Activated CD4-positive, CD25-positive, alpha-beta regulatory T cell (primary cell): ENCODE data around the gene GAPDH.
"Not testable (repeated sequence)": the region's sequence is repeated elsewhere in the genome, so short reads cannot be mapped to it uniquely, and the experiment has no call there.

Experiments
- DNase-seq, 4 experiments: peaks; one replicate each; lab custom pipeline; 2025; lab: John Stamatoyannopoulos, UW

Gene GAPDH

DNA sequence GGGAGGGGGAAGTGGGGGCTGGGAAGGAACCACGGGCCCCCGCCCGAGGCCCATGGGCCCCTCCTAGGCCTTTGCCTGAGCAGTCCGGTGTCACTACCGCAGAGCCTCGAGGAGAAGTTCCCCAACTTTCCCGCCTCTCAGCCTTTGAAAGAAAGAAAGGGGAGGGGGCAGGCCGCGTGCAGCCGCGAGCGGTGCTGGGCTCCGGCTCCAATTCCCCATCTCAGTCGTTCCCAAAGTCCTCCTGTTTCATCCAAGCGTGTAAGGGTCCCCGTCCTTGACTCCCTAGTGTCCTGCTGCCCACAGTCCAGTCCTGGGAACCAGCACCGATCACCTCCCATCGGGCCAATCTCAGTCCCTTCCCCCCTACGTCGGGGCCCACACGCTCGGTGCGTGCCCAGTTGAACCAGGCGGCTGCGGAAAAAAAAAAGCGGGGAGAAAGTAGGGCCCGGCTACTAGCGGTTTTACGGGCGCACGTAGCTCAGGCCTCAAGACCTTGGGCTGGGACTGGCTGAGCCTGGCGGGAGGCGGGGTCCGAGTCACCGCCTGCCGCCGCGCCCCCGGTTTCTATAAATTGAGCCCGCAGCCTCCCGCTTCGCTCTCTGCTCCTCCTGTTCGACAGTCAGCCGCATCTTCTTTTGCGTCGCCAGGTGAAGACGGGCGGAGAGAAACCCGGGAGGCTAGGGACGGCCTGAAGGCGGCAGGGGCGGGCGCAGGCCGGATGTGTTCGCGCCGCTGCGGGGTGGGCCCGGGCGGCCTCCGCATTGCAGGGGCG, at the start of gene GAPDH:
Gene GAPDH (plus strand): TSS at position 595 of the 772 bp plus-strand sequence. CDS start 316 bp downstream, outside the sequence.
- peak in 3 of 4 experiments; percentile 80 to 91 (median 81) for DNase-seq

DNA sequence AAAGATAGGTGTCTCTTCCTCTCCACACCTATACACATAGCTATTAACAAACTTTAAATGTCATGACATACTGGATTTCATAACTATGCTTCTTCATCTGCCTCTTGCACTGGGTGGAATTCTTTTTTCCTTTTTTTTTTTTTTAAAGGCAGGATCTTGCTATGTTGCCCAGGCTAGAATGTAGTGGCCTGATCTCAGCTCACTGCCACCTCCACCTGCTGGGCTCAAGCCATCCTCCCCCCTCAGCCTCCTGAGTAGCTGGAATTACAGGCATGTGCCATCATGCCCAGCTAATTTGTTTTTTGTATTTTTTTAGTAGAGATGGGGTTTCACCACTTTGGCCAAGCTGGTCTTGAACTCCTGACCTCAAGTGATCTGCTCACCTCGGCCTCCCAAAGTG, 46.1 kb upstream of the GAPDH start:
- no peak for DNase-seq

DNA sequence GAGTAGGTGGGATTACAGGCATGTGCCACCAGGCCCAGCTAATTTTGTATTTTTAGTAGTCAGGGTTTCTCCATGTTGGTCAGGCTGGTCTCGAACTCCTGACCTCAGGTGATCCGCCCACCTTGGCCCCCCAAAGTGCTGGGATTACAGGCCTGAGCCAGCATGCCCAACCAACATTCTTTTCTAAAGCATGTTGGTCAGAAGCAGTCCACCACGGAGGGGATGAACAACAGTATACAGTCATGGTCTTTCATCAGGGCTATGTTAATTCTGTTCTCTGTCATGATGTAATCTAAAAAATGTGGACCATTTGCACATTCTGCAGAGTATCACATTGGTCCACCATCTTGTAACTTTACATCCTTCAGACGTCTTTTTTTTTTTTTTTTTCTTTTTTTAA, 44.9 kb upstream of the GAPDH start:
- no peak for DNase-seq

DNA sequence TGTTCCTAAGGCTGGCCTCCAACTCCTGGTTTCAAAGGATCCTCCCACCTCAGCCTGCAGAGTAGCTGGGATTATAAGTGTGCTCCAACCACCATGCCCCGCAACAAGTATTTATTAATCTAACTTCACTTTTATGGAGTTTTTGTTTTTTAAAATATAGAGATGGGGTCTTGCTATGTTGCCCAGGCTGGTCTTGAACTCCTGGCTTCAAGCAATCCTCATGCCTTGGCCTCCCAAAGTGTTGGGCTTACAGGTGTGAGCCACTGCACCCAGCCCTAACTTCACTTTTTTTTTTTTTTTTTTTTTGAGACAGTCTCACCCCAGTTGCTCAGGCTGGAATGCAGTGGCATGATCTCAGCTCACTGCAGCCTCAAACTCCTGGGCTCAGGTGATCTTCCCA, 43.6 kb upstream of the GAPDH start:
- DNase-seq: not testable (repeated sequence)

DNA sequence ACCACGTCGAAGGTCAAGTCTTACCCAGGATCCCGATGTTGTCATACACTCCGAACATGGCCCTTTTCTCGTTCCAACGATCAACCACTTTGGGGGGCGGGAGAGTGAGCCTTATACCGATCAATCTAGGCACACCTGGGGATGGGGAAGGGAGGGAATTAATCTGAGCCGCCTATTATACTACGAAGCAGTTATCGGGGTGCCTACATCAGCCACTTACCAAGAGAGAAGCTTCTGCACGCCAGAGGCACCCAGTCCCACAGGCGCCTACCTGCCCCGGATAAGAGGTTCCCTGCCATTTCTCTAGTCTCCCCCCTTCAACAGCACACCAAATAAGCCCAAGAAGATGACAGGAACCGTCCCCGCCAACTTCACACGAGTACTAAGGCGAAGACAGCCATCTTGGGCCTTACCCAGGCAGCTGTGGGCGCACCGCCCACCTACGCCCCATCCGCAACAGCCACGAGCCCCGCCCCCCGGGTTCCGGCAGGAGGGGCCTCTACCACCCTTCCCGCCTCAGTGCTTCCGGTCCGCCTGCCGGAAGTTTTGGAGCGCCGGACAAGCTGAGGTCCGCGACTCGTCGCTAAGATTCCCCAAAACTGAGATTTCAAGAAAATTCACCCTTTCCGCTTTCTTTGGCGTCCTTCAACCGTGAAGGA, 41.4 kb upstream of the GAPDH start, which contains the start of gene MRPL51:
Gene MRPL51 (minus strand): TSS at position 425 of the 659 bp plus-strand sequence. CDS start 126 bp downstream, at position 299.
- peak; percentile 94 to 98 (median 96) for DNase-seq

DNA sequence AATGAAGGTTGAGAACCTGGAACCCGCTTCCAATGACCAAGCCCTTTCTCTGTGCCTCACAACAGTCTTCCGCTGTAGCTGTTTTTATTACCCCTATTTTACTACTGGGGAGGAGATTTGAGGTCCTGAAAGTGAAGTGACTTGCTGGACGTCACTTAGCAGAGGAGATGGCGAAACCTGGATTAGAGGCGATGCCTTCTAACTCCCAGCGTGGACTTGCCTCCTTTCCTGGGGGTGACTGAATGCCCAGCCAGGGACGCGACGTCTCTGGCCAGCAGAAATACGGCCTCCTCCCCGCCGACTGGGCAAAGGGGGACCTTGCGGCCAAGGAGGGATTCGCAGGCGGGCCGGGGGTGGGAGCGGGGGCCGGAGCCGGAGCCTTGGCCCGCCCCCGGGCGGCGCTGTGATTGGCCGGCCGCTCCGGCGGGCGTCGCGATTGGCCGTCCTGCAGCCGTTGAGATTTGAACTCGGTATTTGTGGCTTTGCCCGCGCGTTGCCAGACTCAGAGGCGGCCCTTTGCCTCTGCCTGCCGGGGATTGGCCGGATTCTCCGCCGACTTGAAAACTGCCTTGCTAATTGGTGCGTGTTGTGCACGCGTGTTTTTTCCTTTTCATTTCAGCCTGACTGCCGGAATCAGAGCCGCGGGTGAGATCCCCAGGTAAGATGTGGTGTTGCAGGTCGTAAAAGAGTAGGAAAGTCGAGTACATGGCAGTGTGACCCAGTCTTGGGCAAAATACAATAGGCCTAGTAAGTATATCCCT, 40.6 kb upstream of the GAPDH start, which contains the start of gene NCAPD2:
Gene NCAPD2 (plus strand): TSS at position 606 of the 761 bp plus-strand sequence. CDS start 997 bp downstream, outside the sequence.
- DNase-seq: peak; percentile 76 to 89 (median 88)

DNA sequence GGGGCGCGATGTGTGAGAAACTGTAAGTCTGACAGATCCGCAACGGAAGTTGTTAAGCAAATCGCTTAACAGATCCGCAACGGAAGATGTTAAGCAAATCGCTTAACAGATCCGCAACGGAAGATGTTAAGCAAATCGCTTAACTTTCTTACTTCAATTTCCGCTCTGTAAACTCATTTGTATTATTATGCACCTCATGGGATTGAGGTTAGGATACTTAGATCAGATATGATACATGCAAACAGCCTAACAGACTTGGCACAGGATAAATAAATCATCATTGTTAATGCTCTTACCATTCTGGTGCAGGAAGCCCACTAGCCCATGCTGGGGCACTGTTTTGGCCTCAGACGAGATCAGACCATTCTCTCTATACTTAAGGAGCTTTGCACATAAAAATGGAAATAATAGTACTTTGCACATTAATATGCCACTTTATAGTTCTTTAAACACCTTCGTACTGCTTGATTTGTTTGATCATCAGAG, 40.0 kb upstream of the GAPDH start:
- DNase-seq: peak in 1 of 4 experiments; percentile 47

DNA sequence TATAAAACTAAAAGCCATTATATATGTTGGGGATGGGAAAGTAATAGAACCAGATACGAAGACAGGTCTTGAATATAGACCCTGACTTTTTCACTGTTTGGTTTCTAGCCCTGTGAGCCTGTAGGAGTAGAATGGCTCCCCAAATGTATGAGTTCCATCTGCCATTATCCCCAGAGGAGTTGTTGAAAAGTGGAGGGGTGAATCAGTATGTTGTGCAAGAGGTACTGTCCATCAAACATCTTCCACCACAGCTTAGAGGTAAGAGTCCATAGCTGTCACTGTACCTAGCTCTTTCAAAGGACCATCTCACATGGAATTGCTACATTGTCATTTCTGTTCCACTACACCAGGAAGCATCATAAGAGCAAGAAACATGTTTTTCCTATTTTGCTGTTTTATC, 39.3 kb upstream of the GAPDH start:
- no peak for DNase-seq

DNA sequence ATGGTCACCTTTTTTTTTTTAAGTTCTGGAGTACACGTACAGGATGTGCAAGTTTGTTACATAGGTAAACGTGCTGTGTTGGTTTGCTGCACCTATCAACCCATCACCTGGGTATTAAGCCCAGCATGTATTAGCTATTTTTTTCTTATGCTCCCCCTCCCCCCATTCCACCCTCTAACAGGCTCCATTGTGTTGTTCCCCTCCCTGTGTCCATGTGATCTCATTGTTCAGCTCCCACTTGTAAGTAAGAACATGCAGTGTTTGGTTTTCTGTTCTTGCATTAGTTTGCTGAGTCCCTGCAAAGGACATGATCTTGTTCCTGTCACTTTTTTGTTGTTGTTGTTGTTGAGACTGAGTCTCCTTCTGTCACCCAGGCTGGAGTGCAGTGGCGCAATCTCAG, 37.0 kb upstream of the GAPDH start:
- DNase-seq: not testable (repeated sequence)

DNA sequence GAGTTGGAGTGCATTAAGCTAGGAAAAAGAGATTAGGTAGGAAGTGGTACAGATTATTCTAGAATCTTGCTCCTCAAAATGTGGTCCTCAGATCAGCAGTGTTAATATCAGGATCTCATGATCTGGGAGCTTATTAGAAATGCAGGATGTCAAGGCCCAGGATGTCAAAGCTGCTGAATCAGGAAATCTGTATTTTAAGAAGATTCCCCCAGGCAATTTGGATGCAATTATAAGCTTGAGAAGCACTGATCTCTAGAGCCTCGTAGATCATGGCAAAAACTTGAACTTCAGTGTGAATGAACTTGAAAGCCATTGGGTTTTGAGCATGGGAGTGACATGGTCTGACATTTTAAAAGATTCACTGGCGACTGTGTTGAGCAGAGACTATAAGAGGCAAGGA, 33.9 kb upstream of the GAPDH start:
- DNase-seq: no peak

DNA sequence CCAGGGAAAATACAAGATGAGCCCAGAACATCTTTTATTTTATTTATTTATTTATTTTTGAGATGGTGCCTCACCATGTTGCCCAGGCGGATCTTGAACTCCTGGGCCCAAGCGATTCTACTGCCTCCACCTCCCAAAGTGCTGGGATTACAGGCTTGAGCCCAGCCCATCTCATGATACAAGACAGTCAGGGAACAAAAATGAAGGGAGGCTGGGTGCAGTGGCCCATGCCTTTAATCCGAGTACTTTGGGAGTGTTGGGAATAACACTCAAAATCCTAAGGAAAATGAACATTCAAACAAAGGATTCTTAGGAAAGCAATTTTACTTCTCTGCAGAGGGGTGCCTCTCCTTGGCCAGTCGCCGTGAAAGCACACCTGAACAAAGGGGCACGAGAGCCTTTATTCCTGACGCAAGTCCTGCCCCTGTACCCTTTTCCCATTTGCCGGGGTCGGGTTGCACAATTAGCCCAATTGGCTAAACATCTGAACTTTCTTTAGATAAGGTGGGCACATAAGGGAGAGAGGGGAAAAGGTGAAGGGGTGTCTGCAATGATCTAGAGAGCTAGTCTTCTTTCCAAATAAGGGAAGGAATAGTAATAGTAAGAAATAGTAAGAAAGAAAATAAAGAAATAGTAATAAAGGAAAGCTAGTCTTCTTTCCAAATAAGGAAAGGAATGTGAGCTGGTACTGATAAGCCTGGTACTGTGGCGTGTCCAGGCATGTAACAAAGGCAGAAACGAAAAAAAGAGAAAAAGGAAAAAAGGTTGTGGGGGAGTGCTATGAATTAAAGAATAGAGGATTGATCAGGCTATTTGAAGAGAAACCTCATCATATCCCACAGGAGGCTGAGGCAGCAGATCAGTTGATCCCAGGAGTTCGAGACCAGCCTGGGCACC, 27.0 kb upstream of the GAPDH start:
- no peak for DNase-seq

DNA sequence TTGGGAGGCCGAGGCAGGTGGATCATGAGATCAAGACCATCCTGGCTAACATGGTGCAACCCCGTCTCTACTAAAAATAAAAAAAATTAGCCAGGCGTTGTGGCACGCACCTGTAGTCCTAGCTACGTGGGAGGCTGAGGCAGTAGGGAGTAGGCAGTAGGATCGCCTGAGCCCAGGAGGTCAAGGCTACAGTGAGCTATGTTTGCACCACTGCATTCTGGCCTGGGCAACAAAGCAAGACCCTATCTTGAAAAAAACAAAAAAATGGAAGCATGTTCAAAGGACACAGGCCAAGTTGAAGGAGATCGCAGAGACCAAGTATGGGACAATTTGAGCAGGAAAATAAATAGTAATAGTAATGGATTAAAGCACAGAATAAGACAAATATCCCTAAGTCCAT, 26.2 kb upstream of the GAPDH start:
- DNase-seq: no peak

DNA sequence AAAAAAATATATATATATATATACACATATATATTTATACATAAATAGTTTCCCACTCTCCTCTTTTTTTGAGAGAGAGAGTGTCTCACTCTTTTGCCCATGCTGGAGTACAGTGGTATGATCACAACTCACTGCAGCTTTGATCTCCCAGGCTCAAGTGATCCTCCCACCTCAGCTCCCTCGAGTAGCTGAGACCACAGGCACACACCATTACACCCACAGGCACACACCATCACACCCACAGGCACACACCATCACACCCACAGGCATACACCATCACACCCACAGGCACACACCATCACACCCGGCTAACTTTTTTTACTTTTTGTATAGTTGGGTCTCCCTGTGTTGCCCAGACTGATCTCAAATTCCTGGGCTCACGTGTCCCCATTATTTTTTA, 14.1 kb upstream of the GAPDH start:
- DNase-seq: no peak

DNA sequence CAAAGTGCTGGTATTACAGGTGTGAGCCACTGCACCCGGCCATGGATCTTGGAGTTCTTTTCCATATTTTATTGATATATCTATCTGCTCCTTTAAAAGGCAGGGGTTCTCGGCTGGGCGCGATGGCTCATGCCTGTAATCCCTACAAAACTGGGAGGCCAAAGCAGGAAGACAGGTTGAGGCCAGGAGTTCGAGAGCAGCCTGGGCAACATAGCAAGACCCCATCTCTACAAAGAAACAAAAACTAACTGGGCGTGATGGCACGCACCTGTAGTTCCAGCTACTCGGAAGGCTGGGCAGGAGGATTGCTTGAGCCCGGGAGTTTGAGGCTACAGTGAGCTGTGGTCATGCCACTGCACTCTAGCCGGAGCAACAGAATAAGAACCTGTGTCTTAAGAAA, 12.1 kb upstream of the GAPDH start:
- DNase-seq: no peak

DNA sequence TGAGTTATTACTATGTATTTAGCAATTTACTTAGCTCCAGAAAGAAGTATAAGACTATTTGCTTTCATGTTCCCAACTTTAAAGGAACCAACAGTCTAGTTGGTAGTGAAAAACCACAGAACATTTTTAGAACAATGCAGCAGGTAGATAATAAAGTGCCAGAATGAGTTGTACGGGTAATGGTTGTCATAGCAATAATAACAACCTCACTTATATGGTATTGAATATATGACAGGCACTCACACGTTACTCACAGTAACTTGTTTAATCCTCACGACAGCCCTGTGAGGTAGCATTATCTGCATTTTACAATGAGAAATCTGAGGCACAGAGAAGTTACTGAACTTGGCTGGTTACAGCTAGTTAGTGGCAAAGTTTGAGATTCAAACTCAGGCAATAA, 10.6 kb upstream of the GAPDH start:
- no peak for DNase-seq

DNA sequence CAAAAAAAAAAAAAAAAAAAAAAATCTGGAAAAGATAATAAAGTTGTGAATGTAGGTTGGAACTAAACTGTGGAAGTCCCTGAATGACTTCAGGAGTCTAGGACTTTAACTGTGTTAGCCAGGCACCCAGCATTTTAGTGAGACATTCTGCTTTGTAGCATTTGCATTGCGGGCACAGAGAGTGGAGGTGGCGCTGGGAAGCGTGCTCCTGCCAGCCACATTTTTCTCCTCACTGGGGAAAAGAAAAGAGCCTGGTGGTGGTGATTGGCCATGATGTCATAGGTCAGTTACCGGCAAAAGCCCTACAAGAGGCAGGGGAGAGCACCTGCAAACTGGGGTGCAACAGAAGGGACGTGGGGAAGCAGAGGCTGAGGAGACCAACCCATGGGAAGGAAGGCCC, 9.7 kb upstream of the GAPDH start:
- no peak for DNase-seq

DNA sequence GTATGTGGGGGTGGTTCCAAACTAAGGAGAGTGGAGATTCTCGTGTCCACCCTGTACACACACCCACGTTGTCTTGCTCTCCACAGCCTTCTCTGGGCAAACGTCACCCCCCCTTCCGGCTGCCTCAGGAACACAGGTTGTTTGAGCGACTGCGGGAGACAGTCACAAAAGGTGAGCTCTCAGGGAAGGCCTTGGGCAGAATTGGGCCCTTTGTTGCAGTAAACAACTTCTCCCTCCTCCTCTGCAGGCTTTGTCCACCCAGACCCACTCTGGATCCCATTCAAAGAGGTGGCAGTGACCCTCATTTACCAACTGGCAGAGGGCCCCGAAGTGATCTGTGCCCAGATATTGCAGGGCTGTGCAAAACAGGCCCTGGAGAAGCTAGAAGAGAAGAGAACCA, 8.1 kb upstream of the GAPDH start:
- DNase-seq: no peak

DNA sequence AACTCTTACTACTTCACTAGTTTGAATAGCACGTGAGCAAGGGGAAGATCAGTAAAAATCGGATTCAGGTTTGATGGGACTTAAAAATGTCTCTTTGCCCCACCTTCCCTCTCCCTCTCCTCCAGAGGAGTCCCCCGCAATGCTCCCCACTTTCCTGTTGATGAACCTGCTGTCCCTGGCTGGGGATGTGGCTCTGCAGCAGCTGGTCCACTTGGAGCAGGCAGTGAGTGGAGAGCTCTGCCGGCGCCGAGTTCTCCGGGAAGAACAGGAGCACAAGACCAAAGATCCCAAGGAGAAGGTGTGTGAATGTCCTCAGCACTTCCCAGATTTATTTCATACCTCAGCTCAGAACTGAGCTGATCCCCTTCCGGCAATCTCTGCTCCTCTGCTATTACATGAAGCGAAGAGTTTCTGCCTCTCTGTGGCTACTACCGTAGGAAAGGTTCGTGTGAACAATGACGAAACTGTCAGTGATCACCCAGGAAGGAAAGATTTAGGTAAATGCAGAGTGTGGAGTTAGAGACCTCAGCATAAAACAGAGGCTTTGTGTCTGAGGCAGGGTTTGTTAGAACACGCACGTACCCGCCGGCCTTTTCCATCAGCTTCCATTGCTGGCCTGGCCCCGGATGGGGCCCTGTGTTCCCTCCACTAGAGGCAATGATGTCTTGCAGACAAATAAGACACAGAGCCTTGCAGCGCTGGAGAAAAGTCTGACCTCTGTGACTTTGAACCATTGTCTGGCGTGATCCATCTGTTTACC, 7.4 kb upstream of the GAPDH start:
- no peak for DNase-seq

DNA sequence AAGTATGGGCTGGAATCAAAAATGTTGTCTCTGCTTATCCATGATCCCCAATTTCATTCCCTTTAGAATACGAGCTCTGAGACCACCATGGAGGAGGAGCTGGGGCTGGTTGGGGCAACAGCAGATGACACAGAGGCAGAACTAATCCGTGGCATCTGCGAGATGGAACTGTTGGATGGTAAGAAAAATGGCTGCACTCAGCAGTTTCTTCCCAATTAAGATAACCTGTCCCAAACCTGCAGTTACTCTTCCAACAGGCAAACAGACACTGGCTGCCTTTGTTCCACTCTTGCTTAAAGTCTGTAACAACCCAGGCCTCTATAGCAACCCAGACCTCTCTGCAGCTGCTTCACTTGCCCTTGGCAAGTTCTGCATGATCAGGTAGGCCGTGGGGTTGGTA, 6.6 kb upstream of the GAPDH start:
- DNase-seq: no peak

DNA sequence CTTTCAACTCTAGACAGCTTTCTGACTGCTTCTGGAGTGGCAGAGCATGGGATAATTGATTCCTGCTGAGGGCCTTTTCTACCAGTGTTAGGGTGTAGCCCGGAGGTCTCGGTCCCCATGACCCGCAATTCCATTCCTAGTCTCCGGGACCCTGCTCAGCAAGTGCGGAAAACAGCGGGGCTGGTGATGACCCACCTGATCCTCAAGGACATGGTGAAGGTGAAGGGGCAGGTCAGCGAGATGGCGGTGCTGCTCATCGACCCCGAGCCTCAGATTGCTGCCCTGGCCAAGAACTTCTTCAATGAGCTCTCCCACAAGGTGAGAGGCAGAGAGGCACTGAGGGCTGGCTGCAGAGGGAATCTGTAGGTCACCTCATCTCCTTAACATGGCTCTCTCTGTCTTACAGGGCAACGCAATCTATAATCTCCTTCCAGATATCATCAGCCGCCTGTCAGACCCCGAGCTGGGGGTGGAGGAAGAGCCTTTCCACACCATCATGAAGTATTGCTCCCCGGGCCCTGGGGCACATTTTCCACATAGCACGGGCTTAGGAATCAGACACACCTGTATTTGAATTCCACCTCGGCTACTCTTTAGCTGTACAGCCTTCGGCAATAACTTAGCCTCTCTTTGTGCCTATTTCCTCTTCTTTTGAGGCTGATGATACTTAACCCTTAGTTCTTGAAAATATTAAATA, 5.6 kb upstream of the GAPDH start:
- DNase-seq: no peak
